Gastroesophageal sphincter (tissue), 4 donors: ENCODE measurements around the gene DHRSX. TPM values are rescaled to one million over a fixed set of nuclear protein-coding genes. Genes with fewer than 3 reads are reported as not detected.

Experiments used
- ATAC-seq: fragments of 150-250 bp; one replicate; pipeline ENCODE4 v1.9.1; 2016; ENCODE audit warnings: mild to moderate bottlenecking, moderate library complexity
- H3K27ac ChIP-seq, 4 donors: fragments of 200-600 bp; sonication (generic) in 3 of 4; 1 replicate in 3 of 4; 2 replicates in 1 of 4; pipeline ENCODE4 v1.5.1; 2016 to 2019
- H3K27me3 ChIP-seq: fragments of 200-600 bp; sonication (generic); one replicate; pipeline ENCODE4 v1.5.1; 2019
- H3K36me3 ChIP-seq, 2 donors: fragments of 200-600 bp; sonication (generic); one replicate each; pipeline ENCODE4 v1.5.1; 2019; ENCODE audit warnings: control low read depth in 1 of 2
- H3K4me1 ChIP-seq, 3 donors: fragments of 200-600 bp; sonication (generic); 1 replicate in 2 of 3; 2 replicates in 1 of 3; pipeline ENCODE4 v1.5.1; 2016 to 2019; ENCODE audit warnings: control low read depth in 2 of 3
- H3K4me3 ChIP-seq, 2 donors: fragments of 200-600 bp; sonication (generic); one replicate each; pipeline ENCODE4 v1.5.1; 2019; ENCODE audit warnings: mild to moderate bottlenecking in 1 of 2, moderate library complexity in 1 of 2
- H3K9me3 ChIP-seq, 3 donors: fragments of 200-600 bp; sonication (generic); one replicate each; pipeline ENCODE4 v1.5.1; 2017 to 2019; ENCODE audit warnings: control low read depth in 2 of 3
- CTCF ChIP-seq, 4 experiments: fragments of 200-600 bp in 2 of 4; fragments of 450-650 bp in 2 of 4; sonication (generic) in 1 of 4; IDR thresholded peaks; one replicate each; pipeline ENCODE4 v1.5.1; 2017 to 2019; ENCODE audit warnings: antibody characterized with exemption in 4 of 4, mild to moderate bottlenecking in 2 of 4, moderate library complexity in 2 of 4
- EP300 ChIP-seq: sonication (generic); formaldehyde crosslinking; IDR thresholded peaks from one replicate; pipeline ENCODE4 v1.6.1; 2017; ENCODE audit warnings: antibody characterized with exemption, mild to moderate bottlenecking
- POLR2A ChIP-seq, 2 donors: fragments of 450-650 bp; IDR thresholded peaks; one replicate each; pipeline ENCODE4 v1.6.1; 2017; ENCODE audit warnings: antibody characterized with exemption in 2 of 2, mild to moderate bottlenecking in 2 of 2, moderate library complexity in 1 of 2
- POLR2AphosphoS5 ChIP-seq: sonication (generic); formaldehyde crosslinking; IDR thresholded peaks from one replicate; pipeline ENCODE4 v1.6.1; 2017; ENCODE audit warnings: antibody characterized with exemption
- WGBS, 2 donors: methylation state at CpG; one replicate each; pipeline ENCODE4 v1.1.5; 2018; ENCODE audit warnings: low coverage in 1 of 2; 5-methylcytosine and 5-hydroxymethylcytosine counted together
- total RNA-seq, 4 donors: library from RNA; depleted of rRNA; stranded (reverse); fragments of >200 nt; gene quantifications; one replicate each; pipeline ENCODE4 v1.1.0, GENCODE V29; 2016

The DHRSX gene
- total RNA-seq, 4 donors from 2014 or later, result 16.8 to 26.3 (median 21.1) TPM

GRCh38 chrX:2546496-2546895 is 45.7 kb upstream of the DHRSX start:
- peaks cover 0 to 6% (median 0%) of the 10 kb centered on the region in 3 donors for H3K9me3 ChIP-seq
- WGBS, 2 donors, result no CpG with 5 or more reads among the region's 1 CpG
- H3K27ac ChIP-seq, result no peak overlapping the region
- TF ChIP-seq CTCF (IDR thresholded peaks at IDR 0.05) (no peak), POLR2AphosphoS5 (no peak), EP300 (no peak), POLR2A (IDR thresholded peaks at IDR 0.05) (no peak)
- ATAC-seq, result no peak
- no peak overlapping the region for H3K4me3 ChIP-seq
- H3K4me1 ChIP-seq, result no peaks in the 10 kb centered on the region
- H3K27me3 ChIP-seq, result peaks cover 15% of the 10 kb centered on the region
- no peaks in the 10 kb centered on the region for H3K36me3 ChIP-seq

GRCh38 chrX:2545144-2545543 is 44.4 kb upstream of the DHRSX start:
- Histone ChIP-seq H3K36me3 (no peaks in the 10 kb centered on the region), H3K4me1 (no peaks in the 10 kb centered on the region), H3K9me3 (peaks cover 0 to 6% (median 0%) of the 10 kb centered on the region in 3 donors), H3K27ac (no peak overlapping the region), H3K4me3 (no peak overlapping the region), H3K27me3 (peaks cover 8% of the 10 kb centered on the region)
- 13 to 25% methylated on average over 1 of the region's 1 CpG for WGBS, 2 donors
- TF ChIP-seq CTCF (IDR thresholded peaks at IDR 0.05) (no peak), POLR2A (IDR thresholded peaks at IDR 0.05) (no peak), POLR2AphosphoS5 (no peak), EP300 (no peak)
- no peak for ATAC-seq

DNA sequence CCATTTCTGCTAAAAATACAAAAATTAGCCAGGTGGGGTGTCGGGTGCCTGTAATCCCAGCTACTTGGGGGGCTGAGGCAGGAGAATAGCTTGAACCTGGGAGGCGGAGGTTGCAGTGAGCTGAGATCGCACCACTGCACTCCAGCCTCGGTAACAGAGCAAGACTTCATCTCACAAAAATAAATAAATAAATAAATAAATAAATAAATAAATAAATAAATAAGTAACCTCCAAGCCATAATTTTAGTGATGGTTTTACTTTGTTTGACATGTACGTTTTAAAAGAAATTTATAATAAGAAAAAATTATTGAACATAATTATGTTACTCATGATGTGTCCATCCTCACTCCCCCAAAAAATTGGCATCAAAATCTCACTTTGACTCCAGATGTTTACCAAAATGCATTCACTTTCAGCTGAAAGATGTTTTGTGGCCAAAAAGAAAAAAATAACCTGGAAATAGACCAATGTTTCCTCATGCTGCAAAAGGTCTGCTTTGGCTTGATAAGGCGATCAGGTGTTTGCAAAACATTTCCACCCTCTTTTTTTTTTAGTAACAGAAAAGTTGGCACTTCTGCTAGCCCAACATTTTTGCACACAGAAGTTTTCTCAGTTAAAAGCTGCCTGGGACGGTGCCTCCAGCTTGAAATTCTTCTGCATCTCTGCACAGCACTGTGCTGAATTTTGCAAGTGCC is 42.2 kb upstream of the DHRSX start:
- no peak overlapping the region for H3K4me3 ChIP-seq
- no peak for ATAC-seq
- peaks cover 0 to 6% (median 0%) of the 10 kb centered on the region in 3 donors for H3K9me3 ChIP-seq
- TF ChIP-seq CTCF (IDR thresholded peaks at IDR 0.05) (no peak), POLR2AphosphoS5 (no peak), EP300 (no peak), POLR2A (IDR thresholded peaks at IDR 0.05) (no peak)
- no peaks in the 10 kb centered on the region for H3K4me1 ChIP-seq
- WGBS, 2 donors, result 63 to 85% methylated on average over 6 to 7 of the region's 7 CpGs
- no peak overlapping the region for H3K27ac ChIP-seq
- H3K36me3 ChIP-seq, result no peaks in the 10 kb centered on the region
- no peaks in the 10 kb centered on the region for H3K27me3 ChIP-seq

GRCh38 chrX:2541603-2542002 is 40.8 kb upstream of the DHRSX start:
- 77 to 79% methylated on average over 7 to 8 of the region's 8 CpGs for WGBS, 2 donors
- TF ChIP-seq EP300, result no peak
- TF ChIP-seq CTCF (IDR thresholded peaks at IDR 0.05), result no peak
- no peak for TF ChIP-seq POLR2AphosphoS5
- TF ChIP-seq POLR2A (IDR thresholded peaks at IDR 0.05), result no peak
- Histone ChIP-seq H3K27ac (no peak overlapping the region), H3K27me3 (no peaks in the 10 kb centered on the region), H3K36me3 (no peaks in the 10 kb centered on the region), H3K4me1 (no peaks in the 10 kb centered on the region), H3K9me3 (peaks cover 0 to 6% (median 0%) of the 10 kb centered on the region in 3 donors), H3K4me3 (no peak overlapping the region)
- ATAC-seq, result no peak

GRCh38 chrX:2540426-2540947 is 39.7 kb upstream of the DHRSX start:
- Histone ChIP-seq H3K4me3 (no peak overlapping the region), H3K36me3 (no peaks in the 10 kb centered on the region), H3K9me3 (no peaks in the 10 kb centered on the region), H3K4me1 (no peaks in the 10 kb centered on the region), H3K27ac (no peak overlapping the region), H3K27me3 (no peaks in the 10 kb centered on the region)
- WGBS, 2 donors, result 80% methylated on average over 2 of the region's 12 CpGs; no CpG with 5 or more reads in 1 of the 2 donors
- ATAC-seq, result no peak
- TF ChIP-seq POLR2A (IDR thresholded peaks at IDR 0.05), result no peak
- TF ChIP-seq EP300, result no peak
- TF ChIP-seq CTCF (IDR thresholded peaks at IDR 0.05), result no peak
- no peak for TF ChIP-seq POLR2AphosphoS5
